ENCODE measurements around the gene RARG.
"Not testable (repeated sequence)": the region's sequence is repeated elsewhere in the genome, so short reads cannot be mapped to it uniquely, and the experiment has no call there.

The RARG gene

DNA sequence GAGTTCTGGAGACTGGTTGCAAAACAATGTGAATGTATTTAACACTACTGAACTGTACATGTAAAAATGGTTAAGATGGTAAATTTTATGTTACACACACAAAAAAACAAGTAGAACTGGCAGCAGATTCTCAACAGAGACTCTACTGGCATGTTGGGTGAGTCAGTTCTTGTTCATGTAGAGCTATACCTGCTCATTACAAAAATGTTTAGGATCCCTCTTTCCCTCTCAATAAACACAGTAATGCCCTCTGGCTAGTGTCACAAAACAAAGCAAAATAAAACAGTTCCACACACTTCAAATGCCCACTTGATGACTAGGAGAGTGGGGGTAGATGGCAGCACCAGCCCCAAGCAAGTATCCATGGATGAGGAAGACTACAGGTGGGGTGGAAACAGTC lies 65.2 kb downstream of the RARG start:
- Histone ChIP-seq H3K27me3 (ENCODE audit: control insufficient read depth, insufficient read depth, low read length) (no peaks in the 10 kb centered on the region), H3K4me3 (ENCODE audit: low read depth, low read length) (no peak overlapping the region), H3K79me2 (no peaks in the 10 kb centered on the region), H2AFZ (no peak overlapping the region), H3K36me3 (ENCODE audit: control insufficient read depth, insufficient read depth, low read length) (no peaks in the 10 kb centered on the region), H3K27ac (no peak overlapping the region), H3K4me2 (ENCODE audit: low read length) (no peak overlapping the region), H3K9me3 (ENCODE audit: control insufficient read depth, low read length) (no peaks in the 10 kb centered on the region), H3K4me1 (peaks cover 22% of the 10 kb centered on the region), H3K9ac (no peak overlapping the region)
- TF ChIP-seq, protein P1, sequence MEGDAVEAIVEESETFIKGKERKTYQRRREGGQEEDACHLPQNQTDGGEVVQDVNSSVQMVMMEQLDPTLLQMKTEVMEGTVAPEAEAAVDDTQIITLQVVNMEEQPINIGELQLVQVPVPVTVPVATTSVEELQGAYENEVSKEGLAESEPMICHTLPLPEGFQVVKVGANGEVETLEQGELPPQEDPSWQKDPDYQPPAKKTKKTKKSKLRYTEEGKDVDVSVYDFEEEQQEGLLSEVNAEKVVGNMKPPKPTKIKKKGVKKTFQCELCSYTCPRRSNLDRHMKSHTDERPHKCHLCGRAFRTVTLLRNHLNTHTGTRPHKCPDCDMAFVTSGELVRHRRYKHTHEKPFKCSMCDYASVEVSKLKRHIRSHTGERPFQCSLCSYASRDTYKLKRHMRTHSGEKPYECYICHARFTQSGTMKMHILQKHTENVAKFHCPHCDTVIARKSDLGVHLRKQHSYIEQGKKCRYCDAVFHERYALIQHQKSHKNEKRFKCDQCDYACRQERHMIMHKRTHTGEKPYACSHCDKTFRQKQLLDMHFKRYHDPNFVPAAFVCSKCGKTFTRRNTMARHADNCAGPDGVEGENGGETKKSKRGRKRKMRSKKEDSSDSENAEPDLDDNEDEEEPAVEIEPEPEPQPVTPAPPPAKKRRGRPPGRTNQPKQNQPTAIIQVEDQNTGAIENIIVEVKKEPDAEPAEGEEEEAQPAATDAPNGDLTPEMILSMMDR (IDR thresholded peaks at IDR 0.05), result no peak

GRCh38 chr12:53163008-53163407 lies 69.0 kb downstream of the RARG start:
- H3K36me3 ChIP-seq (ENCODE audit: control insufficient read depth, insufficient read depth, low read length), result not testable (repeated sequence)

GRCh38 chr12:53161119-53161911 lies 70.7 kb downstream of the RARG start:
- H3K9me3 ChIP-seq (ENCODE audit: control insufficient read depth, low read length), result no peaks in the 10 kb centered on the region
- H3K4me1 ChIP-seq, result peaks cover 2% of the 10 kb centered on the region
- H3K27me3 ChIP-seq (ENCODE audit: control insufficient read depth, insufficient read depth, low read length), result no peaks in the 10 kb centered on the region
- H3K79me2 ChIP-seq, result no peaks in the 10 kb centered on the region
- H3K4me3 ChIP-seq (ENCODE audit: low read depth, low read length), result no peak overlapping the region
- no peak overlapping the region for H3K4me2 ChIP-seq (ENCODE audit: low read length)
- no peak overlapping the region for H2AFZ ChIP-seq
- H3K9ac ChIP-seq, result no peak overlapping the region
- H3K36me3 ChIP-seq (ENCODE audit: control insufficient read depth, insufficient read depth, low read length), result no peaks in the 10 kb centered on the region
- H3K27ac ChIP-seq, result no peak overlapping the region
- TF ChIP-seq, protein P1 (IDR thresholded peaks at IDR 0.05), result no peak

More at GRCh38 chr12:53163008-53163407, 69.0 kb downstream of the RARG start:
- not testable (repeated sequence) for H3K27me3 ChIP-seq (ENCODE audit: control insufficient read depth, insufficient read depth, low read length); H3K4me3 ChIP-seq (ENCODE audit: low read depth, low read length); H3K9ac ChIP-seq; H3K4me2 ChIP-seq (ENCODE audit: low read length); H3K79me2 ChIP-seq; H3K4me1 ChIP-seq; H2AFZ ChIP-seq; H3K9me3 ChIP-seq (ENCODE audit: control insufficient read depth, low read length); H3K27ac ChIP-seq

DNA sequence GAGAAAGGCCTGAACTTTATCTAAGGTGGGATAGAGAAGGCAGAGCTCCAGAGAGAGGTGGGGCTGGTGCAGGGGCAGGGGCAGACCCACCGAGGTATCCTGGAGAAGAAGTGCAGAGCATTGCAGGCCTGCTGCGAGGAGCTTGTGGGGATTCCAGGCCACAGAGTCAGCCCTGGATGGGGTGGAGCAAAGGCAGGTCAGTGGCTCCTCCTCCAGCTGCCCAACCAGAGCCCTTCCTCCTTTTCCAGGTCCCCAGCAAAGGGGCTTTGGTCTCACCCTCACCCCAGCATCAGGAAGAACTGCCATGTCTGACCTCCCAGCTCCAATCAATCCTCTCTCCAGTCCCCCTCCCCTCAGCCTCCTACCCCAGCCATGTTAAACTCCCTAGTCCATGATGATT lies 71.3 kb downstream of the RARG start:
- Histone ChIP-seq H3K79me2 (no peaks in the 10 kb centered on the region), H3K4me2 (ENCODE audit: low read length) (no peak overlapping the region), H3K27ac (no peak overlapping the region), H3K9me3 (ENCODE audit: control insufficient read depth, low read length) (no peaks in the 10 kb centered on the region), H3K4me3 (ENCODE audit: low read depth, low read length) (no peak overlapping the region), H3K9ac (no peak overlapping the region), H3K27me3 (ENCODE audit: control insufficient read depth, insufficient read depth, low read length) (no peaks in the 10 kb centered on the region), H3K4me1 (peaks cover 2% of the 10 kb centered on the region), H3K36me3 (ENCODE audit: control insufficient read depth, insufficient read depth, low read length) (no peaks in the 10 kb centered on the region), H2AFZ (no peak overlapping the region)
- TF ChIP-seq, protein P1 (IDR thresholded peaks at IDR 0.05), result no peak

Data from parathyroid adenoma (tissue), 2 donors.